K562 (cell line): ENCODE results near the gene TPK1. TPM values are rescaled to one million over a fixed set of nuclear protein-coding genes. Genes with fewer than 3 reads are reported as not detected.
A peak's percentile ranks its signal among the peaks of the same experiment; 100 is the strongest.

Source experiments
- ATAC-seq: fragments of 200-7000 bp; cut with Tn5 transposase; 3 replicates; pipeline ENCODE4 v1.9.1; 2020; ENCODE audit warnings: moderate library complexity
- BruUV-seq: library from RNA; stranded (reverse); fragments of 400-500 nt; replicated peaks from 2 replicates; lab custom pipeline; 2021; lab: Mats Ljungman, UMichigan
- CTCF ChIA-PET: fragments of 300-600 bp; formaldehyde crosslinking; extraction: SDS; loops from one replicate; lab custom pipeline; 2021; ENCODE audit warnings: low intra/inter-chr PET ratio; lab: Yijun Ruan, JAX
- POLR2A ChIA-PET: fragments of 300-600, 350-650 bp; sonication (Branson Sonifier 250); formaldehyde crosslinking; extraction: SDS; loops from one replicate; lab custom pipeline; 2021; ENCODE audit warnings: antibody characterized with exemption, inconsistent platforms; lab: Yijun Ruan, JAX
- DNase-seq, 4 experiments: peaks; one replicate each; pipeline versions ENCODE4 v3.0.0 to v3.0.0-alpha.2; 2011 to 2018; ENCODE audit warnings: low spot score in 3 of 4, mixed read lengths in 3 of 4; ENCODE audit errors: extremely low read depth in 1 of 4
- FAIRE-seq: peaks from 2 replicates; lab custom pipeline; 2011; peaks lifted over from hg19 to GRCh38; lab: Jason Lieb, UNC
- H2AFZ ChIP-seq: 2 replicates; pipeline ENCODE4 v1.6.0; 2011; ENCODE audit warnings: low read depth, low read length, control low read depth, inconsistent platforms
- H3K27ac ChIP-seq: fragments of 200-600 bp; 3 replicates; pipeline ENCODE4 v1.8.0; 2011; ENCODE audit warnings: low read depth, mild to moderate bottlenecking, control low read depth, inconsistent platforms, low read length, moderate library complexity, mixed read lengths; ENCODE audit errors: extremely low read depth
- H3K27me3 ChIP-seq, 2 experiments: fragments of 300-600 bp in 1 of 2; 2 replicates in 1 of 2; 3 replicates in 1 of 2; pipeline versions ENCODE4 v1.6.0 to v1.8.0; 2011; ENCODE audit warnings: inconsistent platforms in 2 of 2, low read length in 2 of 2, mild to moderate bottlenecking in 1 of 2, mixed read lengths in 1 of 2, moderate library complexity in 1 of 2; ENCODE audit not compliant: control insufficient read depth in 2 of 2, insufficient read depth in 2 of 2
- H3K36me3 ChIP-seq: fragments of 300-600 bp; 3 replicates; pipeline ENCODE4 v1.8.0; 2011; ENCODE audit warnings: mild to moderate bottlenecking, low read length, inconsistent platforms; ENCODE audit not compliant: control insufficient read depth, insufficient read depth
- H3K4me1 ChIP-seq, 2 experiments: fragments of 200-600 bp in 1 of 2; replicated peaks in 1 of 2; 2 replicates in 1 of 2; 3 replicates in 1 of 2; pipeline versions ENCODE4 v1.5.1 to v1.8.0; 2011; ENCODE audit warnings: inconsistent platforms in 2 of 2, low read length in 2 of 2, mild to moderate bottlenecking in 1 of 2, mixed read lengths in 1 of 2, moderate library complexity in 1 of 2; ENCODE audit not compliant: control insufficient read depth in 2 of 2, insufficient read depth in 2 of 2
- H3K4me2 ChIP-seq: 2 replicates; pipeline ENCODE4 v1.6.1; 2011; ENCODE audit warnings: low read length, control low read depth, inconsistent platforms, mixed read lengths; ENCODE audit not compliant: insufficient read depth
- H3K4me3 ChIP-seq: fragments of 200-600 bp; sonication (generic), shearing (Covaris generic); 2 replicates; pipeline ENCODE4 v1.5.1; 2016; ENCODE audit warnings: control low read depth, inconsistent platforms
- H3K79me2 ChIP-seq: fragments of 200-600 bp; 3 replicates; pipeline ENCODE4 v1.8.0; 2011; ENCODE audit warnings: low read length, inconsistent platforms; ENCODE audit not compliant: control insufficient read depth, insufficient read depth
- H3K9ac ChIP-seq, 2 experiments: 2 replicates each; pipeline versions ENCODE4 v1.6.0 to v1.6.1; 2011; ENCODE audit warnings: low read depth in 2 of 2, low read length in 2 of 2, control low read depth in 1 of 2, inconsistent platforms in 1 of 2, mild to moderate bottlenecking in 1 of 2, mixed read lengths in 1 of 2; ENCODE audit not compliant: insufficient read depth in 1 of 2
- H3K9me1 ChIP-seq: one replicate; pipeline ENCODE4 v1.6.0; 2011; ENCODE audit warnings: inconsistent platforms, mild to moderate bottlenecking, low read length, moderate library complexity; ENCODE audit not compliant: control insufficient read depth, insufficient read depth
- H3K9me3 ChIP-seq: replicated peaks from 2 replicates; pipeline ENCODE4 v1.5.1; 2011; ENCODE audit warnings: low read depth, low read length, inconsistent platforms; ENCODE audit not compliant: control insufficient read depth, insufficient read depth
- H4K20me1 ChIP-seq: replicated peaks from 2 replicates; pipeline ENCODE4 v1.6.1; 2011; ENCODE audit warnings: low read length, inconsistent platforms, mixed read lengths; ENCODE audit not compliant: control insufficient read depth, insufficient read depth
- EP400 ChIP-seq: fragments of 450-650 bp; IDR thresholded peaks from 2 replicates; pipeline ENCODE4 v1.6.1; 2017; ENCODE audit warnings: antibody characterized with exemption, mild to moderate bottlenecking, moderate library complexity
- FOS ChIP-seq: IDR thresholded peaks from 3 replicates; pipeline ENCODE4 v1.6.1; 2011; ENCODE audit not compliant: insufficient read length; ENCODE audit errors: extremely low read depth
- HDAC1 ChIP-seq, 2 experiments: fragments of 450-650 bp; IDR thresholded peaks; 2 replicates each; pipeline ENCODE4 v1.6.1; 2016 to 2017; ENCODE audit warnings: inconsistent platforms in 1 of 2, mild to moderate bottlenecking in 1 of 2, moderate library complexity in 1 of 2
- NFATC3 ChIP-seq: fragments of 450-650 bp; IDR thresholded peaks from 2 replicates; pipeline ENCODE4 v1.6.1; 2017; ENCODE audit warnings: mild to moderate bottlenecking
- RAD51 ChIP-seq: fragments of 450-650 bp; IDR thresholded peaks from 2 replicates; pipeline ENCODE4 v1.7.1; 2016; ENCODE audit warnings: low read depth, mild to moderate bottlenecking, borderline replicate concordance
- RHOXF2B ChIP-seq: fragments of 250-450 bp; sonication (Bioruptor Pico); conservative IDR thresholded peaks from 2 replicates; pipeline ENCODE4 v1.5.1; 2021
- SRF ChIP-seq, 2 experiments: fragments of 250-450, 450-650 bp in 1 of 2; sonication (Bioruptor Pico) in 1 of 2; sonication (generic) in 1 of 2; formaldehyde crosslinking; IDR thresholded peaks; 2 replicates each; pipeline versions ENCODE4 v1.5.0 to v1.5.1; 2020 to 2022; ENCODE audit warnings: mild to moderate bottlenecking in 1 of 2, missing genetic modification reagents in 1 of 2
- ZNF75A ChIP-seq: fragments of 450-650 bp; formaldehyde crosslinking; IDR thresholded peaks from 2 replicates; pipeline ENCODE4 v1.4.0; 2020; ENCODE audit warnings: mild to moderate bottlenecking
- WGBS: fragments of 100-300 bp; shearing (Covaris generic); methylation state at CpG from one replicate; pipeline ENCODE4 v1.1.6; 2016; ENCODE audit warnings: low coverage, mixed read lengths; ENCODE audit not compliant: insufficient coverage; ENCODE audit errors: missing lambda C conversion rate; 5-methylcytosine and 5-hydroxymethylcytosine counted together
- in situ Hi-C: fragments of 300-500 bp; cut with MboI; formaldehyde crosslinking; loops from 4 replicates; pipeline ENCODE4 v1.15.0; 2018; ENCODE audit warnings: inconsistent platforms, mixed read lengths
- intact Hi-C: fragments of 100-400 bp; cut with micrococcal nuclease; formaldehyde crosslinking; loops from 2 replicates; pipeline ENCODE4 v1.14.2; 2022
- polyA plus RNA-seq, 8 experiments: library from polyadenylated mRNA; depleted of rRNA in 4 of 8; stranded (reverse) in 5 of 8; unstranded in 3 of 8; fragments of >200 nt; fragmentation: Nextera tagmentation in 2 of 8; fragmentation: Illumina TruSeq in 1 of 8; extraction: Ambion mirVana in 2 of 8; extraction: Trizol in 1 of 8; gene quantifications; 2 replicates each; pipeline versions ENCODE4 v1.2.1 to v1.2.3, GENCODE V29; 2011 to 2014; ENCODE audit warnings: inconsistent platforms in 1 of 8, missing spikeins in 1 of 8
- total RNA-seq, 7 experiments: library from RNA; depleted of rRNA in 6 of 7; stranded (reverse); fragments of >200 nt in 6 of 7; fragmentation: Illumina TruSeq in 2 of 7; extraction: Trizol in 2 of 7; gene quantifications; 2 replicates each; pipeline versions ENCODE4 v1.2.1 to v1.2.3, GENCODE V29; 2011 to 2021; ENCODE audit warnings: low replicate concordance in 1 of 7
- TF ChIP-seq, protein P1 (sequence below): fragments of 250-450 bp; sonication (Bioruptor Pico); IDR thresholded peaks from 2 replicates; pipeline ENCODE4 v1.4.0; 2020; ENCODE audit warnings: mild to moderate bottlenecking
- TF ChIP-seq, protein P2 (sequence below): fragments of 200-800 bp; sonication (Bioruptor generic); IDR thresholded peaks from 2 replicates; pipeline ENCODE4 v1.6.1; 2017; ENCODE audit warnings: missing genetic modification characterization, missing compliant biosample characterization
- TF ChIP-seq, protein P3 (sequence below): fragments of 250-450 bp; sonication (Bioruptor Pico); IDR thresholded peaks from 2 replicates; pipeline ENCODE4 v1.4.0; 2020; ENCODE audit warnings: mild to moderate bottlenecking, moderate library complexity

The TPK1 gene
- total and polyA plus RNA-seq, 9 of the 15 experiments (the other 6 are each of a cell fraction or from before 2014, with no cell fraction given), result 5.1 to 16.2 (median 9.2) TPM

DNA sequence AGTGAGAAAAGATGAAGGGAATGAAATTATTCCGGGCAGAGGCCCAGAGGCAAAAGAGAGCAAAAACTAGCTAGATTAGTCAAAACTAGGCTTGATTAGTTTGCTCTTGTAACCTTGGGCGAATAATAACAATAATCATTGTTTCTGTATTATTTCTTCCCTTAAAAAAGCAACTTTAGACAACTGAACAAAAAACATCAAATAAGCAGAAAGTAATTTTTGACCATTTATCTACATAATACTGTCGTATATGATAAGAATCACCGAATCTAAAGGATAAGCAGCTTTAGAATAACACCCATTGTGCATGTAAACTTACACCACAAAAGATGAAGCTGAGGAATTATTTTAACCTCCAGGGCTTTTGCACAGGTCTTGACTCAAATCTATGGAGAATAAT, 125.1 kb downstream of the TPK1 start:
- Histone ChIP-seq H3K4me2 (no peak overlapping the region), H3K4me3 (no peak overlapping the region), H3K27me3 (no peaks in the 10 kb centered on the region), H3K36me3 (no peaks in the 10 kb centered on the region)
- intact Hi-C loops, result no loop called here
- ChIA-PET POLR2A (no interaction called here), CTCF (no interaction called here)
- TF ChIP-seq NFATC3, result no peak
- no peak for TF ChIP-seq FOS
- TF ChIP-seq, all 486 proteins: peak for 0
- Histone ChIP-seq H3K79me2 (no peaks in the 10 kb centered on the region), H4K20me1 (no peaks in the 10 kb centered on the region), H3K27ac (no peak overlapping the region), H3K9me3 (no peaks in the 10 kb centered on the region), H3K9me1 (no peaks in the 10 kb centered on the region), H2AFZ (no peak overlapping the region), H3K9ac (no peak overlapping the region), H3K4me1 (no peaks in the 10 kb centered on the region)
- FAIRE-seq (peak; percentile 19), ATAC-seq (no peak), DNase-seq (no peak)
- BruUV-seq, result no TSS peak
- in situ Hi-C loops, result no loop called here
- 1% methylated on average over 4 of the region's 4 CpGs for WGBS

DNA sequence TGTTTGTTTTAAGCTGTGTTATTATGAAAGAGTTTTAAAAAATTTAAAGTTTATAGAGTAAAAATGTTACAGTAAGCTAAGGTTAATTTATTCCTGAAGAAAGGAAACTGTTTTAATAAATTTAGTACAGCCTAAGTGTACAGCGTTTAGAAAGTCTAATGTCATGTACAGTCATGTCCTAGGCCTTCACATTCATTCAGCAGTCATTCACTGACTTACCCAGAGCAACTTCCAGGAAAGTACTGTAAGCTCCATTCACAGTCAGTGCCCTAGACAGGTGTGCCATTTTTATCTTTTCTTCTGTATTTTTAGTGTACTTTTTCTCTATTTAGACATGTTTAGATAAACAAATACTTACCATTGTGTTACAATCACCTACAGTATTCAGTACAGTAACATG, 126.8 kb downstream of the TPK1 start:
- Histone ChIP-seq H3K36me3 (no peaks in the 10 kb centered on the region), H3K9me1 (no peaks in the 10 kb centered on the region), H3K9ac (no peak overlapping the region), H3K4me2 (no peak overlapping the region), H3K27ac (no peak overlapping the region), H3K79me2 (no peaks in the 10 kb centered on the region), H3K9me3 (no peaks in the 10 kb centered on the region), H3K4me3 (no peak overlapping the region), H3K27me3 (no peaks in the 10 kb centered on the region), H4K20me1 (no peaks in the 10 kb centered on the region), H2AFZ (no peak overlapping the region), H3K4me1 (no peaks in the 10 kb centered on the region)
- no peak for DNase-seq
- CTCF ChIA-PET, result no interaction called here
- no peak for FAIRE-seq
- WGBS, result 0% methylated on average over 1 of the region's 1 CpG
- no peak for ATAC-seq
- intact Hi-C loops, result no loop called here
- POLR2A ChIA-PET, result no interaction called here
- BruUV-seq, result no TSS peak
- in situ Hi-C loops, result no loop called here
- TF ChIP-seq, protein P1, sequence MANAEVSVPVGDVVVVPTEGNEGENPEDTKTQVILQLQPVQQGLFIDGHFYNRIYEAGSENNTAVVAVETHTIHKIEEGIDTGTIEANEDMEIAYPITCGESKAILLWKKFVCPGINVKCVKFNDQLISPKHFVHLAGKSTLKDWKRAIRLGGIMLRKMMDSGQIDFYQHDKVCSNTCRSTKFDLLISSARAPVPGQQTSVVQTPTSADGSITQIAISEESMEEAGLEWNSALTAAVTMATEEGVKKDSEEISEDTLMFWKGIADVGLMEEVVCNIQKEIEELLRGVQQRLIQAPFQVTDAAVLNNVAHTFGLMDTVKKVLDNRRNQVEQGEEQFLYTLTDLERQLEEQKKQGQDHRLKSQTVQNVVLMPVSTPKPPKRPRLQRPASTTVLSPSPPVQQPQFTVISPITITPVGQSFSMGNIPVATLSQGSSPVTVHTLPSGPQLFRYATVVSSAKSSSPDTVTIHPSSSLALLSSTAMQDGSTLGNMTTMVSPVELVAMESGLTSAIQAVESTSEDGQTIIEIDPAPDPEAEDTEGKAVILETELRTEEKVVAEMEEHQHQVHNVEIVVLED, result no peak
- no peak for TF ChIP-seq HDAC1 (IDR thresholded peaks at IDR 0.05)
- no peak for TF ChIP-seq RHOXF2B (CRISPR knock-in tag)
- TF ChIP-seq, protein P2, sequence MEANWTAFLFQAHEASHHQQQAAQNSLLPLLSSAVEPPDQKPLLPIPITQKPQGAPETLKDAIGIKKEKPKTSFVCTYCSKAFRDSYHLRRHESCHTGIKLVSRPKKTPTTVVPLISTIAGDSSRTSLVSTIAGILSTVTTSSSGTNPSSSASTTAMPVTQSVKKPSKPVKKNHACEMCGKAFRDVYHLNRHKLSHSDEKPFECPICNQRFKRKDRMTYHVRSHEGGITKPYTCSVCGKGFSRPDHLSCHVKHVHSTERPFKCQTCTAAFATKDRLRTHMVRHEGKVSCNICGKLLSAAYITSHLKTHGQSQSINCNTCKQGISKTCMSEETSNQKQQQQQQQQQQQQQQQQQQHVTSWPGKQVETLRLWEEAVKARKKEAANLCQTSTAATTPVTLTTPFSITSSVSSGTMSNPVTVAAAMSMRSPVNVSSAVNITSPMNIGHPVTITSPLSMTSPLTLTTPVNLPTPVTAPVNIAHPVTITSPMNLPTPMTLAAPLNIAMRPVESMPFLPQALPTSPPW, result no peak
- no peak for TF ChIP-seq RAD51
- no peak for TF ChIP-seq ZNF75A (CRISPR knock-in tag)
- TF ChIP-seq SRF (CRISPR knock-in tag; IDR thresholded peaks at IDR 0.05), result no peak
- TF ChIP-seq, protein P3, sequence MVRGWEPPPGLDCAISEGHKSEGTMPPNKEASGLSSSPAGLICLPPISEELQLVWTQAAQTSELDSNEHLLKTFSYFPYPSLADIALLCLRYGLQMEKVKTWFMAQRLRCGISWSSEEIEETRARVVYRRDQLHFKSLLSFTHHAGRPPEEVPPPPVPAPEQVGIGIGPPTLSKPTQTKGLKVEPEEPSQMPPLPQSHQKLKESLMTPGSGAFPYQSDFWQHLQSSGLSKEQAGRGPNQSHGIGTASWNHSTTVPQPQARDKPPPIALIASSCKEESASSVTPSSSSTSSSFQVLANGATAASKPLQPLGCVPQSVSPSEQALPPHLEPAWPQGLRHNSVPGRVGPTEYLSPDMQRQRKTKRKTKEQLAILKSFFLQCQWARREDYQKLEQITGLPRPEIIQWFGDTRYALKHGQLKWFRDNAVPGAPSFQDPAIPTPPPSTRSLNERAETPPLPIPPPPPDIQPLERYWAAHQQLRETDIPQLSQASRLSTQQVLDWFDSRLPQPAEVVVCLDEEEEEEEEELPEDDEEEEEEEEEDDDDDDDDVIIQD (CRISPR knock-in tag), result no peak
- TF ChIP-seq EP400, result no peak
